NCI-H2107 (cell line): ENCODE data around the gene ZP1.

Experiments used
- DNase-seq: peaks from one replicate; lab custom pipeline; 2025; lab: John Stamatoyannopoulos, UW

ZP1 gene

DNA sequence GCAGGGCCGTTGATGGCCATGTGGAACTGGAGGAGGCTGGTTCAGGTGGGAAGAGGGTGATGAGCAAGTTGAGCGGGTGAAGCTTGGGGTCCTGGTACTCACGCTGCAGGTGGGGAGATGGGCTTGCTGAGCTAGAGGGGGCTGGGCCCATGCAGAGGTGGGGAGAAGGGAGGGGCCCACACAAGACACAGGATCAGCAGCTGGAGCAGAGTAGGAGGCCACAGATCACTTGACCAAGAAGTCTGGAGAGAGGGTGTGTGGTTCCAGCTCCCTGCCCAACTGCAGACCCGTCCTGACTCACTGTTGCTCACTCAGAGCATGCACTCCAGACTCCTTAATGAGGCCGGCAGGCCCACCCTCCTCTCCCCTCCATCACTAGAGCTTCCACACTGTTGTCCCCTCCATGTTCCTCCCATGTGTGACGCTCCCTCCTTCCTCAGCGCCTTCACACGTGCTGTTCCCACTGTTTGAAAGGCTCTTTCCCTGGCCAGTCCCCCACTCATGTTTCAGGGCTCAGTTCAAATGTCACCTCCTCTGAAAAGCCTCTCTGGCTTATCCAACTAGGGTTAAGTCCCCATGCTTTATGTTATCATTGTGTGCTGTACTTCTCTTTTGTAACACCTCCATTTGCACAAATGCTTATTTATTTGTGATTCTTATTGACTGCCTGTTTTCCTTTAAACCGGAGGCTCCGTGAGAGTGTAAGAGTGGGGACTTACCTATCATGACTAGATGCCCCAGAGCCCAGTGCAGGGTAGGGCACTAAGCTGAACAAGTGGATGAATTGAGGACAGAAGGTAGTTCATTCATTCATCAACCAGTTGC is 23.1 kb upstream of the ZP1 start:
- no peak for DNase-seq

DNA sequence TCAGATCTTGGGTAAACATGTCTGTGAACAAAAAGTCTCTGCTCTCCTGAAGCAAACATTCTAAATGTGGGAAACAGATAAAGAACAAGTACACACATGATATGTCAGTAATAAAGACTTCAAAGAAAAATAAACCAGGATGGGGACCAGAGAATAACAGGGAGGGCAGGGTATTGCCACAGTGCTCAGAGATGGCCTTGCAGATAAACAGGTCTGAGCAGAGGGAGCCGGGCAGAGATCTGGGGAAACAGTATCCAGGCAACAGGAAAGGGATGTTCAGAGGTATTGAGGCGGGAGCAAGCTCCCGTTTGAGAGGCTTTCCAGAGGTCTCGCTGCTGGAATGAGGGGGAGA is 22.5 kb upstream of the ZP1 start:
- no peak for DNase-seq

DNA sequence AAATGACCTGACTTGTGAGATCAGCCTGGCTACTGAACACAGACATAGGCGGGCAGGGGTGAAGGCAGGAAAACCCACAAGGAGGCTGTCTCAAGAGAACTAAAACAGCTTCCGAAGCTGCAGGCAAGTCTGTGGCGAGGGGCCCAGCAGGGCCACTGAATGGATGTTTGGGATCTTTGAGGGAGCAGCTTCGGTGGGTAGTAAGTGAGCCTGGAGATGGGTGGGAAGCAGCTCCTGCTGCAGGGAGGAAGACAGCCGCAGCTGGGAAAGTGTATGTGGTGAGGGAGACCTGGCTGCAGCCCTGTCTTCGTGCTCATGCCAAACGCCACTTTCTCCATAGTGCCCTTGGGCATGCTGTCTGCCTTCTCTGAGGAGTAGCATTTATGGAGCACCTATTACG is 22.0 kb upstream of the ZP1 start:
- DNase-seq: no peak

DNA sequence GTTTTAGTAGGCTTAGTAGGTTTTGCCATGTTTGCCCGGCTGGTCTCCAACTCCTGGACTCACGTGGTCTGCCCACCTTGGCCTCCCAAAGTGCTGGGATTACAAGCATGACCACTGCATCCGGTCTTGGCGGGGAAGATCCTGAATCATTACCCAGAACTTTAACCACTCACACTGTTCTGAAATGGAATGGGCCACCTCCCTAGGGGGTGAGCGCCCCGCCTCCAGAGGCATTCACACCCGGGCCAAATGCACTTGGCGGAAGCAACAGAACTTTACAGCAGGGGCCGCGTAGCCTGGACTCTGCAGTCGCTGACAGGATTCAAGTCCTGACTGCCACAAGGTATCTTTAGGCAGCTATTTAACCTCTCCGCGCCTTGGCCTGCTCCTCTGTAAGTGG is 20.1 kb upstream of the ZP1 start:
- no peak for DNase-seq

DNA sequence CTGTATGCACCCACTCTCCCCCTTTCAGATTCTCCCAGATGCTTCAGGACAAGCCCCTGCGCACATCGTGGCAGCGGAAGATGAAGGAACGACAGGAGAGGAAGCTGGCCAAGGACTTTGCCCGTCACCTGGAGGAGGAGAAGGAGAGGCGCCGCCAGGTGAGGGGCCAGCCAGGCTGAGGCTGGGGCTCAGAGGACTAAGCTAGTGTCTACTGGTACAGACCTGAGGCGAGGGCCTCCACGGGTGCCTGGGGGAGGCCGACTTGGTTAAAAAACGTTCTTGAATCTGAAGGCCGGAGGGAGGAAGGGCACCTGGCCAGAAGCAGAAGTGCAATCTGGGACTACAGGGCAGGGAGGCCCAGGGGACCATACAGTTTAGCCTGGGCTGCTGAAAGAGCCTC is 19.4 kb upstream of the ZP1 start:
- DNase-seq: no peak

GRCh38 chr11:60848714-60849151 is 18.6 kb upstream of the ZP1 start:
- DNase-seq: no peak

GRCh38 chr11:60849641-60850520 is 17.5 kb upstream of the ZP1 start:
- DNase-seq: no peak

- DNase-seq: no peak
These were observed 15.8 kb upstream of the ZP1 start for GRCh38 chr11:60851327-60852104.

DNA sequence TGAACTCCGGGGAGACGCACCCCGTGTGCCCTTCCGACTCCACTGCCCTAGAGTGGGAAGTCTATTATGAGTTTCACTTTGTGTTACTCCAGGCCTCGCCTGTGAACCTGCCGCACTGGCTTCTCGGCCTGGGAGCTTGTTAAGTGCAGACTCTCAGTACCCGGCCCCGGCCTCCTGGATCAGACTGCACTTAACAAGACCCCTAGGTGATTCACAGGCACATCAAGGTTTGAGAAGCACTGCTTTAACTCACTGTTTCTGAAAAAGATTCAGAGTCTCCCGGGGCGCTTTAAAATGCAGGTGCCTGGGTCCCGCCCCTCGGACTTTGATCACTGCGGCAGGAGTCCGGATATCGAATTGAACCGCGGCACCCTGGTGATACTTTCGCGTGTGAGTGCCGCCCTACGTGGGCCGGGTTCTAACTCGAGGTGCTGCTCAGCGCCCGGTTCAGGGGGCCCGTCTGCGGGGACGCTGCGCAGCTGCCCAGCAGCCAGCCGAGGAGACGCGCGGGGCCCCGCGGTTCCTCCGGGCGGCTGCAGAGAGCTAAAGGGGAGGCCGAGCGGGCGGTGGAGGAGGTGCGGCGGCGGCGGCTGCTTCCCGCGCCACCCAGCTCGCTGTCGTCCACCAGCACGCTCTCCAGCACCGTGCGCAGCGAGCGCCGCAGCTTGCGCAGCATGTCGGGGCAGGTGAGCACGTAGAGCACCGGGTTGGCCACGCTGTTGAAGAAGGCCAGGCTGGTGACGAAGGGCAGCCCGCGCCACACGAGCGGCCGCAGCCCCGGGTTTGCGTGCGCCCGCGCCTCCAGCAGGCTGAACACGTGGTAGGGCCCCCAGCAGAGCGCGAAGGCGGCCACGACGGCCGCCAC is 15.0 kb upstream of the ZP1 start:
- no peak for DNase-seq

DNA sequence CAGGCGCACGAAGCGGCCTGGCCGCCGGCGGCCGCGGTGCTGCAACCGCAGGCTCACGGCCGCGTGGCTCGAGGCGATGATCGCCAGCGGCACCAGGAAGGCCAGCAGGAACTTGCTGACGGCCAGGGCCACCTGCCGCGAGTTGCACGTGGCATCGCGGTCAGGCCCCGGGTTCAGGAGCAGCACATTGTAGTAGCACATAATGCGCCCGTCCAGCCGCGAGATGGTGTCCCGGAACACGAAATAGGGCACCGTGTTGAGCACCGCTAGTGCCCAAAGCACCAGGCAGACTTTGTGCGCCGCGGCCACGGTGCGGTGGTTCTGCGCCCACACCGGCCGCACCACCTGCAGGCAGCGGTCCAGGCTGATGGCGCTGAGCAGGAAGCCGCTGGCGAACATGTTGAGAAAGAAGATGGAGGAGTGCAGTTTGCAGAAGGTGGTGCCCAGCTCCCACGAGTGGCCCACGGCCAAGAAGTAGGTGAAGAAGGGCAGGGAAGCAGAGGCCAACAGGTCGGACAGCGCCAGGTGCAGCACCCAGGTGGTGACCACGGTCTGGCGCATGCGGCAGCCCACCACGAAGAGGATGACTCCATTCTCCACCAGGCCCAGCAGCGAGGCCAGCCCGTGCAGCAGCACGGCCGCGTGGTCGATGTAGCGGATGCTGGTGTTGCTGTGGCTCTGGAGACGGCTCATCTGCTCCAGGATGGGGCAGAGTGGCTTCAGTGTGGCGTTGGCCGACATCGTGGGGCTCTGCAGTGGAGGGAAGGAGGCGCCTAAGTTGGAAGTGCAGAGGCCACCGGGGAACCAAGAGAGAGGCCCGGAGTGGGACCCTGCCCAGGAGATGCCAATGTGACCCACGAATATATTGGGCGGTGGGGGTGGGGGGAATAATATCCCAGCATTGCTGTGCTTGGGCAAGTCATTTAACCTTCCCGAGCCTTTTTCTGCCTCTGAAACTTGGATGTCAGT is 14.1 kb upstream of the ZP1 start:
- no peak for DNase-seq

GRCh38 chr11:60854140-60854846 is 13.0 kb upstream of the ZP1 start:
- DNase-seq: no peak

DNA sequence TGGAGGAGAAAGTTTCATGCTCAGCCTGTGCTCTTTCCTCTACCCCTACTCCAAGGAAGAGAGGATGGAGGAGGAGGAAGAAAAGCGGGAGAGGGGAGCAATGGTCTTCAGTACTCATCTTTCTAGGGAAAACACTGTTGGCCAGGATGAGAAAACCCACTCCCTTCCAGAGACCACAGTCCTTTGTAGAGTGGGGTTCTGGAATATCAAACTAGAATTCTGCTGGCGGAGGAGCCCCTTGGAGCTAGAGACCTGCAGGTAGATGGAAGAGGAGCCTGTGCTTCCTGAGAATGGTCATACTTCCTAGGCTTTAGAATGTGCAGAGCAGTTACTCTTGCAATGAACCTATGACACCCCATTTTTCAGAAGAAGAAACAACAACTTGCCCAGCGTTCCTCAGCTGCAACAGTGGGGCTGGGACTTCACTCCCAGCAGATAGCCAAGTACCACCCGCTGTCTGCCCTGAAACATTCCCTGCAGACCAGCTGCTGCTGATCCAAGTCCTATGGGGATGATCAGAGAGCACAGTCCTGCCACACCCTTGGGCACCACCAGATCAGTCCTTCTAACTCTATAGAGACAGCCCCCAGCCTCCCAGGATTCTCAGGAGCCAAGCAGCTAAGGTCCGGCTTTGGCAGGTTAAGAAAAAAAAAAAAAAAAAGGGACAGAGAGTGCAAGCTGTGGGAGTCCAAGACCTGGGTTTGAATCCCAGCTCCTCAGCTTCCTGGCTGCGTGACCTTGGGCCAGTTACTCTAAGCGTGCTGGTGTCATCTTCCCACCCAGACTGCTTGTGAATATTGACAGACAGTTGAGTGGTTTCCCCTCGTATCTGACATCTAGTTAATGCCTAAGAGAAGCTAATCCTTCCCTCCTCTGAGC is 12.3 kb upstream of the ZP1 start:
- no peak for DNase-seq

- DNase-seq: no peak
These were observed 11.4 kb upstream of the ZP1 start, which contains the start of gene PTGDR2 for GRCh38 chr11:60855726-60856633. PTGDR2 (minus strand) TSS chr11:60855950; CDS start chr11:60853722, 2,228 bp downstream.

- DNase-seq: no peak
These were observed 9.7 kb upstream of the ZP1 start for GRCh38 chr11:60857378-60858232.

DNA sequence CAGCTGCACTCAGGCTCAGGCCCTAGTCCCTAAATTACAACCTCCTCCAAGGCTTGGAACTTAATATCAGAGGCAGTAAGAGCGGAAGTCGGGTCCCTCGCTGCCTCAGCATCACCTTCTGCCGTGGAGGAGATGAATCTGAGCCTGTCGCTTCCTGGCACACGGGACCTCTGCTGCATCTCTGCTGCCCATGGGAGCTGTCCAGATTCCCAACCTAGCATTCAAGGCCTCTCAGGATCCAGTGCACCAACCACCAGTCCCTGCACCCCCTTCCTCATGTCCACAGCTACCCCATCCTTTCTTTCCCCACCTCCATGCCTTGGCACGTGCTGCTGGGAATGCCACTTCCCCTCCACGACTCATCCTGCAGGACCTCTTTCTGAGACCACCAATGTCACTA is 9.1 kb upstream of the ZP1 start:
- DNase-seq: no peak

- DNase-seq: no peak
These were observed 8.4 kb upstream of the ZP1 start for GRCh38 chr11:60858731-60859464.
